ENCODE results near the gene MAPRE3.

MAPRE3 gene

DNA sequence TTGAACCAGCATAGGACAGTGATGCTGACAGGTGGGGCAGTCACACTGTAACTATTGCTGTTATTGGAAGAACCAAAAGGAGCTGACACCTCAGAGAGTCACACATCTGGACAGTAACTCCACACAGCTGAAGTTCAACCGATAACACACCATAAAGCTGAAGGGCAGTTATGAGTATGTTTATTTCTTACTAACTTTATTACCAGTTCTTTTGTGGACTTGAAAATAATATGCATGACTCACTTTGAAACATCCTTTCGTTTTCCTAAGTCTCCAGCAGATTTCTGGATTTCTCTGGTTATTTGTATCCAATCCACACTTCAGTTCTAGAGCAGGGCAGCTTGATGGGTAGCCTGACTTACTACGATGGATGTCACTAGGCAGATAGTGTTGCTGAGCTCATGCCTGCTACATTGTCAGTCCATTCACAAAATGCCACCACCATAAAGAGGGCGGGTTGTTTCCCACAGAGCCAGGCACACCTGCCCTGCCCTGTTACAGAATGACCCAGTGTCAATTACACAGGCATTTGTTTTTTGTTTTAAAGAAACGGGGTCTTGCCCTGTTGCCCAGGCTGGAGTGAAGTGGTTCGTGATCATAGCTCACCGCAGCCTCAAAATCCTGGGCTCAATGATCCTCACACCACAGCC is 72.7 kb downstream of the MAPRE3 start:
- DNase-seq: no peak

DNA sequence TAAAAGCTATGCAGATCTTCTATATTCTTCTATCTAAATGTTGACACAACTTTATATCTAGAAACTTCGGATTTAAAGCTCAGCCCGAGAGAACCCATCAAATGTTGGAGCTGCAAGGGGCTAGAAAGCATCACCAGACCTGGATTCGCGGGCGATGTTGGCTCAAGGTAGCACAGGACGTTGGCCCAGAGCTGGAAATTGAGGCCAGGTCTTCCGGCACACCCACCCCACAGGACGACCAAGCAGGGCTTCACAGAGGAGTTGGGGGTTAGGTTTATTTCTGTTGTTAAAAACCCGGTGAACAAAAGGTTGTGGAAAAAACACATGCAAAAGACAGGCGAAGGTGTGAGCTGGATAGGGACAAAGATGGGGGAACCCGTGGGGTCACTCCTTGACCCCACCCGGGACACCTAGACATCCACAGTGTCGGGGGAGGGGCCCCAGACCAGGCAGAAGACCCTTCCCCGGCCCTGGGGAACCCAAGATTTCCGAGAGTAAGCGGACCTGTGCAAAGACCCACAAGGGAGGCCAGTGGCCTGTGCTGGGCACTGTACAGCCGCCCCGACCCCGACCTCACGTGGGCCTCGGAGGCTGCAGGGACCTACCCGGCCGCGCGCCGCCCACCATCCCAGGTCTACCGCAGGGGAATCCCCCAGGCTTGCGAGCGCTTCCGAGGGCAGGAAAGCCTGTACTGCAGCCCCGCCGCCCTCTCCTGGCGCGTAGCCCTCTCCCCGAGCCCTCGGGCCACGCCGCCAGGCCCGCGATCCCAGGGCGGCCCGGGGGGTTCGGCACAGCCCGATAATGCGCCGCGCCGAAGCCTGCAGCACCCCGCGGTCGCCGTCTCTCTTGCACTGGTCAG is 79.2 kb downstream of the MAPRE3 start:
- DNase-seq: peak; percentile 41 to 47

DNA sequence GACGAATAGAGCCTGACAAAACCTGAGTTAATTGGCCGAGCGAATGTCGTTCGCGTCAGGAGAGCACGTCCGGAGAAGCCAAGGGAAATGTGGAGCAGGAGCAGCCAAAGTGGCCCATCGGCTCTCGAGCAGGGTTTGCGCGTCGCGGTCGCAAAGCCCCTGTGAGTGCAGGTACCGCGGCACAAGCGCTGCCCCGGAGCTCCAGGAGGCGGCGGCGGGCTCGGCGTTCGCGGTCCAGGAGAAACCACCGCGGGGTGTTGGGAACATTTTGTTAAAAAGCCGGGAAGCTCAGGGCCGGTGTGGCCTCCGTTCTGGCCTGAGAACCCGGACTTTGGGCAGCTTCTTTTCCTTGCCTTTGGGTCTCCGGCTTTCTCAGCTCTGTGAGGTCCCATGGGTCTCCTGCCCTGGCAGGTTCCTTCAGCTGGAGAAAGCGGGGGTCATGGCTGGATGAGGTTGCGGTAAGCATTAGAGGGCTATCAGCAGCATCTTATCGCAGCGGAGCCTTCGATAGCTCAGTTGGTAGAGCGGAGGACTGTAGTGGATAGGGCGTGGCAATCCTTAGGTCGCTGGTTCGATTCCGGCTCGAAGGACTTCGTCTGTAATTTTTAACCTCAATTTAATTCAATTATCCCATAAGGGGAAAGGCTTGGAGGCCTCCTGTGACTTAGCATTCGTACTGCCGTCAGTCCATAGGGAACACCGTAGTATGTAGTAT is 80.0 kb downstream of the MAPRE3 start:
- peak; percentile 94 to 99 for DNase-seq

DNA sequence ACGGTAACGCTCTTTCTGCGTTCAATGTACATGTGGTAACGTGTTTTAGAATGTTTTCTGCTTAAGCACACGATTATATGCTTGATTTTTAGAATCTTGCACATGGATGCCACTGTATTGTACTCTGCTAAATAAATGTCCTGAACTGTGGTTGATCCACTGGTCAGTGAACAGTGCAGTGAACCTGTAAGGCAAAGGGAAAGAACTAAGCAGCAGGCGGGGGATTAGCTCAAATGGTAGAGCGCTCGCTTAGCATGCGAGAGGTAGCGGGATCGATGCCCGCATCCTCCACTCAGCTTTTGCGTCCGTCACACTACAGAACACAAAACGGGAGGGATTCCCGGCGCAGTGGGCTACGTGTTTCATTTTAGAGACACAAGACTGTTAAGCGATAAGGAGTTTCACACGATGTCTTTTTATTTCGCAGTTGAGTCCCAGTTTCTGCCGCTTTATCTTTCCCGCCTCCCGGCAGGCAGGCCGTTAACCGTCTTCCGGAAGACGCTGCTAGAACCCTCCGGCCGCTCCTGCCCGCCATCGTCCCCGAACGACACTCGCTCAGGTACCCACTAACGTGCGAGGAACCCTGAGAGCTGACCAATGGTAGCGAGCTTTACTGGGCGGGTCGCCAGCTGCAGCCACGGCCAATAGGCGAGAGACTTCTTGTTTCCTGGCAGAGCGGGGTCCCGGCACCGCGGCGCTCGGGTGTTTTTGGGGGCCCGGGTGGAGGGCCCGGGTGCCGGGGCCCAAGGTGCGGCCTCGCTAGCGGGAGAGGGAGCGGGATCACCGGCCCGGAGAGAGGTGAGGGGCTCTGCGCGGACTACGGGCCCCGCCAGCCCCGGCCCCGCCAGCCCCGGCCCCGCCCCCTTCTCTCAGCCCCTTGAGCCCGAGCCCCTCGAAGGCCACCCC is 80.8 kb downstream of the MAPRE3 start, which contains the start of gene AGBL5:
AGBL5 (plus strand) TSS at position 673 of the 906 bp plus-strand sequence. CDS start 1,291 bp downstream, outside the sequence.
- peak; percentile 83 to 97 for DNase-seq

DNA sequence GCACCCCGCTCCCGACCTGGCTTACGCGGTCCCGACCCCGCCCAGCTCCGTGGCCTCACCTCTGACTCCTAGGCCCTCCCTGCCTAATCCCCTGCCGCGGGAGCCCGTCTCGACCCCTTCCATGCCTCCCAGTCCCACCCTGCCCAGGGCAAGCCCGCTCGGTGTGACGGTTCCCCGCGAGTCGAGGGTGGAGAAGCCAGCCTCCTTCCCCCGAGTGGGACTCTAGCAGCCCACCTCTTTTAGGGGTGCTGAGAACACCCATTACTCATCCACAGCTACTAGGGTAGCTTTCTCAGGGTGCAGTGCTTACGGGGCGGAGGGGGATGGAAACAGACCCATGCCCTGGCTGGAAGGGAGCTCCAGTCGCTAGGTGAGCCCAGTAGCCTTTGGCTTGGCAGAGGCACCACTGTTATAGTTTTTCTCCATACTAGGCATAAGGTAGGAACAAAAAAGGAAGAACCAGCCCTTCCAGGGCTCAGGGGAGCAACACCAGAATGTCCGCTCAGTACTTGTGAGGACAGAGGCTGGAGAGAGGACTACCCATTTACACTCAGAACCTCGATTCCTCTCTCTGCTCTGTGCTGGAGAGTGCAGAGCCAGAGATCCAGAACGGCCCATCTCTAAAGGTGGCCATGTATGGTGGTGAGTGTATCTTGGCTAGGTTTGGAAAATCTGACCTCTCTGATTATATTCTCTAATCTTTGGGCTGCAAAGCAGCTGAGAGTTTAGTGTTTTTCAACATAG is 81.6 kb downstream of the MAPRE3 start:
- DNase-seq: no peak

DNA sequence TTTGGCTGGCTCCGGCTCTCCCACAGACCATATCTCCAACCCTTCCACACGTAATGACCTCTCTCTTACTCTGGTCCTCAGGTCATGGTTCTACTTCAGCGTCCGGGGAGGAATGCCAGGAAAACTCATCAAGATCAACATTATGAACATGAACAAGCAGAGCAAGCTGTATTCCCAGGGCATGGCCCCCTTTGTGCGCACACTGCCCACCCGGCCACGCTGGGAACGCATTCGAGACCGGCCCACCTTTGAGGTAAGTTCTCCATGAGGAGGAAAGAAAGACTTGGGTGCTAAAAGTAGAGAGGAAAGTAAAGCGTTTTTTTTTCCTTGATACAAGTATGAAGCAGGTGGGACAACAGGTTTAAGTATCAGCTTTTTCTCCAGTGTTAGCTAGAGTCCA is 82.9 kb downstream of the MAPRE3 start:
- DNase-seq: no peak

DNA sequence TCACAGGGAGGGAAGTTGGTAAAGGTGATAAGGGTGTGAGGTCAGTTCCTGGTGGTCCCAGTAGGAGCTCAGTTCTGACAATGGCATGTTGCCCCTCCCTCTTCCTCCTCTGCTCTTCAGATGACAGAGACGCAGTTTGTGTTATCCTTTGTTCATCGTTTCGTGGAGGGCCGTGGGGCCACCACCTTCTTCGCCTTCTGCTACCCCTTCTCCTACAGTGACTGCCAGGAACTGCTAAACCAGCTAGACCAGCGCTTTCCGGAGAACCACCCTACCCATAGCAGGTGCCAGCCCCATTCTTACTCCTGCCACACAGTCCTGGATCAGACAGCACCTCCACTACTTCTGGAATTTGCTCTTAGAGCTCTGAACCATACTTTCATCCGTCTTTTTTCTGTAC is 83.3 kb downstream of the MAPRE3 start:
- no peak for DNase-seq

DNA sequence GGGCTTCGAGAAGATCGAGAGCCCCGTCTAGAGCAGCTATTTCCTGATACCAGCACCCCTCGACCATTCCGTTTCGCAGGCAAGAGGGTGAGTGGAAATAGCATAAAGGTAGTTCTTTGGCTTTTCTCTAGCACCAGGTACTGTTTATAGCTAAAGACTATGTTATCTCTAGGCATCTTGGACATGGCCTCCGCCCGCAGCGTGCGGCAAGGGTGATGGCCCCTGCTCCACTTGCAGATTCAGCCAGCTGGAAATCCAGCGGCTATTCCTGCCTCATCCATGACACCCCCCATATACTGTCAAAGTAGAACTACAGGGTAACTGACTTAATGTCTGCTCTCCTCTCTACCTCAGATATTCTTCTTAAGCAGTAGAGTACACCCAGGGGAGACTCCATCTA is 84.3 kb downstream of the MAPRE3 start:
- DNase-seq: no peak

DNA sequence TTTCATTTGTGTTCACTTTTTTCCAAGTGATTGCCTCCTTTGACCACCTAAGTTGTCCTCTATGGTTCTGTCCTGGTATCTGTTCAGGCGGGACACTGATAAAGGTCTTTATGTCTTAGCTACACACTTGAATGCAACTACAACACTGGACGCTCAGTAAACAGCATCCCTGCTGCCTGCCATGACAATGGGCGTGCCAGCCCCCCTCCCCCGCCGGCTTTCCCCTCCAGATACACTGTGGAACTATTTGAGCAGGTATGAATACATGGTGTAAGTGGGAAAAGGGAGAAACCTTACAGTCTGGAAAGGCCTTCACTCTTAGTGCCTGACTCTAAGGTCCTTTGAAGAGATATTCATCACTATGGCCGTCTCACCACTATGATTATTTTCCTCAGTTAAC is 86.7 kb downstream of the MAPRE3 start:
- DNase-seq: no peak

DNA sequence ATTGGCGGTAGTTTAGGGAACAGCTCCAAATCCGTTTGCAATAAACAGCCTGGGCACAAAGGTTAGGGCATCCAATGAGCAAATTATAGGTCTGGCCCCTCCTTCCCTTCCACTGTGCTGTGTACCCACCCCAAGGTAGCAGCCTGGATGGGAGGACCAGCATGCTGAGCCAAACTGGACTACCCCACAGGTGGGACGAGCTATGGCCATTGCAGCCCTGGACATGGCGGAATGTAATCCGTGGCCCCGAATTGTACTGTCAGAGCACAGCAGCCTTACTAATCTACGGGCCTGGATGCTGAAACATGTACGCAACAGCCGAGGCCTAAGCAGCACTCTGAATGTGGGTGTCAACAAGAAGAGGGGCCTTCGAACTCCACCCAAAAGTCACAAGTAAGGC is 87.8 kb downstream of the MAPRE3 start:
- DNase-seq: no peak

DNA sequence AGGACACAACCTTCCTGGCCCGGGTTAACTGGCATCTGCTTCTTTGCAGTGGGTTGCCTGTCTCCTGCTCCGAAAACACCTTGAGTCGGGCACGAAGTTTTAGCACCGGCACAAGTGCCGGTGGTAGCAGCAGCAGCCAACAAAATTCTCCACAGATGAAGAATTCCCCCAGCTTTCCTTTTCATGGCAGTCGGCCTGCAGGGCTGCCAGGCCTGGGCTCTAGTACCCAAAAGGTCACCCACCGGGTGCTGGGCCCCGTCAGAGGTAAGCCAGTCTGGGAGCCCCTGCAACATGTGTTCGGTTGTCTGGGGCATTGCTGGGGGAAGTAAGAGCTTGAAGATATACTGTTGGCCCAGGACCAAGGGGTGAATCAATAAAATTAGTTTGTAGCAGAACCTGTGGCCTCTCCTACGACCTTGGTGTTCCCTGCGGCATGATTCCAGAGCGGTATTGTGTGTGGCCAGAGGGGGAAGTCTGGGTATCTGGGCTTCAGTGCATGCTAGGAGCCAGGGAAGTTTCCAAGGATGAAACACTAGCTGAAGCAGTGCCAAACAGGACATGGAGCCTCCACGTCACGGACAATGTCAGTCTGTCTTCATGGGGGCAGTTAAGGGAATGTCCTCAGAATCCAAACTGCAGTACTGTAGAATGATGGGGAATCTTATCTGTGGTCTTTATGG is 88.8 kb downstream of the MAPRE3 start:
- no peak for DNase-seq

DNA sequence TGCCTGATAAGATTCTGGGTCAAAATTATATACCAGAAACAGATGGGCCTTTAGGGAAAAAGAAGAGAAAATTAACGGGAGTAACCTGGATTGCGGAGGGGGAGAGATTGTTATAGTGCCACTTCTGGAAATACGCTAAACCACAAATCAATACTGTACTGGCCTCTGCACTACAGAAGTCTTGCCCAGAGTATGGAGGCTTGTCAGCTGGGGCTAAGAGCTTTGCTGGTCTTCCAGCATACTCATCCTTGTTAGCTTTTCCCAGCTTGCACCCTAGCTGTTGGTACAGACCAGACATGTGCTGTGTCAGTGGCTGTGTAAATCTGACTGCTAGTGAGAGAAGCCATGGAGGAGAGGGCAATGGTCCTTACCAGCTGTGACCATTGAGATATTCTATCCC is 89.9 kb downstream of the MAPRE3 start:
- DNase-seq: no peak

DNA sequence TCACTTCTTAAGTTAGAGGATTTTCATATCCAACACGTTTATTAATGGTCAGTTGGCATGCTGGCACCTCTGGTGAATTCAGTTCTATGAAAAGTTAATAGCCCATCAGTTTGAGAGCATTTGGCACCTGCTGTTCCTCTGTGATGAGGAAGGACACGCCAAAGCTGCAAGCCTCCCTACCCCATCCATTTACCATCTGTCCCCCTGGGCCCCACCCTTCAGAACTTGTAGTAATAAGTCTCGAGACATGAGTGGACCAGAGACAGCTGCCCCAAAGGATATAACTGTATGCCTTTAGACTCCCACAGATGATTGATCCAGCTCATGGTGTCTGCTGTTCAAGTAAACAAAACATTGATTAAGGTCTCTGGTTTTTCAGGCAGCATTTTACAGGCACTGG is 94.7 kb downstream of the MAPRE3 start:
- DNase-seq: no peak

DNA sequence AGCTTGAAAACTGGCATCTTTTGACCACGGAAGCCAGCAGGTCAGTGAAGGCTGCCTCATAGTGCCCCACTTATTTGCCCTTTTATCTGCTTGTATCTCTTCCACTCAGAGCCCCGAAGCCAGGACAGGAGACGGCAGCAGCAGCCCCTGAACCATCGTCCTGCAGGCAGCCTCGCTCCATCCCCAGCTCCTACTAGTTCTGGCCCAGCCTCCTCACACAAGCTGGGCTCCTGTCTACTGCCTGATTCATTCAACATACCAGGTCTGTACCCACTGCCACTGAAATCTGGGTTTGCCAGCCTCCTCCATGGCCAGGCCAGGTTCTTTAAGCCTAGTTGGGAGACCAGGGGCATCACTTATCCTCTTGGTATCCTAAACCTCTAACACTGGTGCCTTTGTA is 96.9 kb downstream of the MAPRE3 start:
- no peak for DNase-seq

DNA sequence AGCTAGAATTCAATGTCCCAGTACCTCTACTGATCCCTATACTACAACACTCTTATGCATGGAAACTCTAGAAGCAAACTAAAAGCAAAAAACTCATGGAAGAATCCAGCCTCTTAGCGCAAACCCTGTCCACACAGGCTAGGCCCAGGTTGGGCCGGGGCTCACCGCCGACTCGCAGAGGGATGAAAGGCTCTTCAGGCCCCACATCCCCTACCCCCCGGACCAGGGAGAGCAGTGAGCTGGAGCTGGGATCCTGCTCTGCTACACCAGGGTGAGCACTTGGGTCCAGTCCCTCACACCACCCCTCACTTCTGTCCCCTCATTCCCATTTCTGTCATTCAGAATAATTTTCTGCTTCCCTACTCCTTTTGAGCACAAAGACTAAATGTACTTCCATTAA is 99.0 kb downstream of the MAPRE3 start:
- no peak for DNase-seq

DNA sequence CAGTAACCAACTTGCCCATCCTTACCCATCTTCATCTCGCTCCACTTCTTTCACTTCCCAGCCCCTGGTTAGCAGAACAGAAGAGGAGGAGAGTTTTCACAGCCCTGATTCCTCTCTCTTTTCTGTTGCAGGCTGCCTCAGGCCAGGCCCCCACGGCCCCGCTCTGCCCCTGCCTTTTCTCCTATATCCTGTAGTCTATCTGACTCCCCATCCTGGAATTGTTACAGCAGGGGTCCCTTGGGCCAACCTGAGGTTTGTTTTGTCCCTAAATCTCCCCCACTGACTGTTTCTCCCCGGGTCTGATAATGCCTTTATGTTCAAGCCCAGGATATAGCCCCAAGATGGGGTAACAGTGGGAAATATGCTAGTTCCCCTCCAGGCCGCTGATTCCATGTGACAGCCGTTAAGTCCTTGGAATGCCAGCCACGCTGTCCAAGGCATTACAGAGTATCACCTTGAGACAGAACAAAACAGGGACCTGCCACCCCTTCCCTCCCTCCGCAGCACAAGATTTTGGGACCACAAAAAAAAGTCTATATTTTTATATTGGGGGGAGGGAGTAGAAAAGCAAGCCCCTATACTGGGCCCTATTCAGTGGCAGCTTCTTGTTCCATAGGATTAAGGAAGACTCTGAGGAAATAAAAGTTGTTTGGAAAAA is 99.7 kb downstream of the MAPRE3 start:
- DNase-seq: no peak

DNA sequence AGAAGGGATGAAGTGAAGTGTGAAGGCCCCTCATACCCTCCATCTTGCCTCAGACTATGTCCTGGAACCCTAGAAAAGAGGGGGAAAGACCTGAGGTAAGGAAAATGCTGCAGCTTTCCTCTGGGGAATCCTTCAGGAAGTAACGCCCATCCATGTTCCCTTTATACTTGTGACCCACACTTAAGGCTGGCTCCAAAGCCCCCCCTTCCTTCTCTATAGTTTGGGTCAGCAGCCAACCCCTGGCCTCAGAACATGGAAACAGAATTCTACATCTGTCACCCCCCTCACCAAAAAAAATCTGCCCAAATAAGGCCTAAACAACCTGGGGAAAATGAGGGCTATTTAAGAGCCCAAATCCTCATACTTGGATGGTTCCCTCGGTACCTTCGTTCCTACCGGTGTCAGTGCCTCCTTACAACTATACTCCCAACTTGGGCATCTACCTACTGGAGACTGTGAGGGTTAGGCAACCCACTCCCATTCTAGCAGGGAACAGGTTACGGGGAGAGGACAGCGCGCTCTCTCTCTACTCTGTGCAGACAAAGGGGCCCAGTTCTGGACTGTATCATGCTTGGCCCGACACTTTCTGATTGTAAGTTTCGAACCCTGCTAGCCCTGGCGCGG is 100.3 kb downstream of the MAPRE3 start:
- no peak for DNase-seq

DNA sequence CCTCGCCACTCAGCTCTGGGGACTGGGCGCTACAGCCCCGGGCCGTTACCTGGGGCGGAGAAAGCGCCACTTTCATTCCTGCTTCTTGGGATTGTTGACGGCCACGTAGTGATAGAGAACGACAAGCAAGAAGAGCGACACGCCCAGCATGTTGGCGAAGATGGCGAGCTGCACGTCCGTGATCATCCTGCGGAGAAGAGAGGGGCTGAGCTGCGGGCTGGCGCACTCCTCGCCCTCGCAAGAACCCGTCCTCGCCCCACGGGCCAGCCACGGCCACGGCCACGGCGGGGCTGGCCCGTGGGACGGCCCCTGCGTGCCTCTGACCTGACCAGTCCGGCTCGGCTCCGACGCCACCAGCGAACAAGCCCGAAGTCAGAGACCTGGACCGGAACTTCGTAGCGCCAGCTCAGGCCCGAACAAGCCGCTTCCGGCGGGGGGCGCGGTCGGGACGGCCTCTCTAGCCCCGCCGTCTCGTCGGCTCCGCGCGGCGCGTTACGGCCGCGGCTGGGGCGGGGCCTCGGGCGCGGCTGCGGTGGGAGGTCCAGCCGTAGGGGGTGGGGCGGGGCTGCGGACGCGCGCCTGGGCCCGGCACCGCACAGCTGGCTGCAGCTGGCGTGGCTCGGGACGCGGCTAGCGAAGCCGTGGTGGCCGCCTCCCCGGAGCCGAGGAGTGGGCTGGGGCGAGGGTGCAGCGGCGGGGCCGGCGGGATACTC is 101.0 kb downstream of the MAPRE3 start, which contains the start of gene OST4:
OST4 (minus strand) TSS at position 378 of the 713 bp plus-strand sequence.
- DNase-seq: peak; percentile 92
